ENCODE data around the gene HRAS.

Gene HRAS

DNA sequence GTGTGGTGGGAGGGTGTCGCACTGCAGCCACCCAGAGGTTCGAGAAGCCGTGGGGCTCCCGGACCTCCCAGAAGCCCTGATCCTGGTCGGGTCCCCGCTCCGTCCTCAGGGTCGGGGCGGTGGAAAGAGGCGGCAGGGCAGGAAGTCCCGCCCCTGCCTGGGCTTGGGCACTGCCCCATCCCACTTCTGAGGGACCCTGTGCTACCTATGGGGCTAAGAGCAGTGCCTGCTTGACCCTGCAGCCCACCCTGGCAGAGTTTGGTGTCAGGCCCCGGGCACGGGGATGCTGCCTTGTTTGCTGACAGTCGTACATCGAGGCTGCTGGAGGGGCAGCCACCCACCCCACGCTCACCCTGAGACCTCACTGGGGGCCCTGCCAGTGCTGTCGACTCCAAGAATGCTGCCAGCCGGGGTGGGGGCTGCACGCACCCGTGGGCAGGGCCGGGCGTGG lies 47.8 kb downstream of the HRAS start:
- DNase-seq (ENCODE audit: low read depth): no peak
- TF ChIP-seq, protein P1, sequence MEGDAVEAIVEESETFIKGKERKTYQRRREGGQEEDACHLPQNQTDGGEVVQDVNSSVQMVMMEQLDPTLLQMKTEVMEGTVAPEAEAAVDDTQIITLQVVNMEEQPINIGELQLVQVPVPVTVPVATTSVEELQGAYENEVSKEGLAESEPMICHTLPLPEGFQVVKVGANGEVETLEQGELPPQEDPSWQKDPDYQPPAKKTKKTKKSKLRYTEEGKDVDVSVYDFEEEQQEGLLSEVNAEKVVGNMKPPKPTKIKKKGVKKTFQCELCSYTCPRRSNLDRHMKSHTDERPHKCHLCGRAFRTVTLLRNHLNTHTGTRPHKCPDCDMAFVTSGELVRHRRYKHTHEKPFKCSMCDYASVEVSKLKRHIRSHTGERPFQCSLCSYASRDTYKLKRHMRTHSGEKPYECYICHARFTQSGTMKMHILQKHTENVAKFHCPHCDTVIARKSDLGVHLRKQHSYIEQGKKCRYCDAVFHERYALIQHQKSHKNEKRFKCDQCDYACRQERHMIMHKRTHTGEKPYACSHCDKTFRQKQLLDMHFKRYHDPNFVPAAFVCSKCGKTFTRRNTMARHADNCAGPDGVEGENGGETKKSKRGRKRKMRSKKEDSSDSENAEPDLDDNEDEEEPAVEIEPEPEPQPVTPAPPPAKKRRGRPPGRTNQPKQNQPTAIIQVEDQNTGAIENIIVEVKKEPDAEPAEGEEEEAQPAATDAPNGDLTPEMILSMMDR (conservative IDR thresholded peaks at IDR 0.05; ENCODE audit: low read length): no peak
- no peak overlapping the region for H3K4me3 ChIP-seq (ENCODE audit: low read length)

DNA sequence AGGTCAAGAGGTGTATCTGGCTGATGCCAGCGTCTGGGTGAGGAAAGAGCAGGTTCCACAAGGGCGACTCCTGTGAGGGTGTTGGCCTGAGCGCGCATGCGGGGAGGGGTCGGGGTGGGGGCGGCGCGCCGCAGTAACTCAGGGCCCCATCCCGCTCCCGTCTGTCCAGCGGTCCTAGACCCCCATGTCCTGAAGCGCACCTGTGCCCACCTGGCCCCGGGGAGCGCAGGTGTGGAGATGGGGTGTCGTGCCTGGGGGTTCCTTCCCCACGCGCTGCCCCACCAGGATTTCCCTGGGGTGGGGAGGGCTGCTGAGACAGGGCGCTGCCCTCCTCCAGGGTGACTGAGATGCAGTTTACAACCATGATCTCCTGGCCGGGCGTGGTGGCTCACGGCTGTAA lies 49.2 kb downstream of the HRAS start:
- no peak overlapping the region for H3K4me3 ChIP-seq (ENCODE audit: low read length)
- DNase-seq (ENCODE audit: low read depth): no peak
- TF ChIP-seq, protein P1 (conservative IDR thresholded peaks at IDR 0.05; ENCODE audit: low read length): no peak

DNA sequence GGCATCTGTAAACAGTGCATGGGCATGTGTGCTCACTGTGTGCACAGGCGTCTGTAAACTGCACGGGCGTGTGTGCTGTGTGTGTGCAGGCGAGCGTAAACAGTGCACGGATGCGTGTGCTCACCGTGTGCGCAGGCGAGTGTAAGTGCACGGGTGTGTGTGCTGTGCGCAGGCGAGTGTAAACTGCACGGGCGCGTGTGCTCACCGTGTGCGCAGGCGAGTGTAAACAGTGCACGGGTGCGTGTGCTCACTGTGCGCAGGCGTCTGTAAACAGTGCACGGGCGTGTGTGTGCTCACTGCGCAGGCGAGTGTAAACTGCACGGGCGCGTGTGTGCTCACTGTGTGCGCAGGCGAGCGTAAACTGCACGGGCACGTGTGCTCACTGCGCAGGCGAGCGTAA lies 50.8 kb downstream of the HRAS start:
- no peak overlapping the region for H3K4me3 ChIP-seq (ENCODE audit: low read length)
- no peak for DNase-seq (ENCODE audit: low read depth)
- TF ChIP-seq, protein P1 (conservative IDR thresholded peaks at IDR 0.05; ENCODE audit: low read length): no peak
